ENCODE data around the gene ZNF296.

- no peak for TF ChIP-seq CTCF (IDR thresholded peaks at IDR 0.05)
- no peak for TF ChIP-seq POLR2A (IDR thresholded peaks at IDR 0.05)
These were observed 5.3 kb downstream of the ZNF296 start for GRCh38 chr19:45070861-45071544.
